22Rv1 (cell line): ENCODE measurements around the gene ALDH16A1.

Experiments
- H3K27ac ChIP-seq: fragments of 450-650 bp; 2 replicates; pipeline ENCODE4 v1.5.1; 2017
- CTCF ChIP-seq: fragments of 450-650 bp; IDR thresholded peaks from 2 replicates; pipeline ENCODE4 v1.5.1; 2017; ENCODE audit warnings: mild to moderate bottlenecking
- ZFX ChIP-seq: fragments of 450-650 bp; IDR thresholded peaks from 2 replicates; pipeline ENCODE4 v1.6.1; 2017; ENCODE audit warnings: antibody characterized with exemption, borderline replicate concordance

The ALDH16A1 gene

GRCh38 chr19:49453013-49453756 is at the start of gene ALDH16A1:
ALDH16A1 (plus strand) TSS chr19:49453225; CDS start chr19:49453332, 107 bp downstream.
- peak within 1 kb of the TSS; percentile 91 for H3K27ac ChIP-seq
- TF ChIP-seq ZFX = no peak
- TF ChIP-seq CTCF = no peak

- H3K27ac ChIP-seq = peak overlapping the region; percentile 64
- no peak for TF ChIP-seq CTCF
- no peak for TF ChIP-seq ZFX
Observed at GRCh38 chr19:49403404-49404187, 49.4 kb upstream of the ALDH16A1 start.

- TF ChIP-seq ZFX = no peak
Observed at GRCh38 chr19:49407079-49407478, 45.9 kb upstream of the ALDH16A1 start.

GRCh38 chr19:49407482-49408015 is 45.5 kb upstream of the ALDH16A1 start:
- H3K27ac ChIP-seq = no peak overlapping the region
- TF ChIP-seq CTCF (no peak), ZFX (no peak)

More at GRCh38 chr19:49407079-49407478, 45.9 kb upstream of the ALDH16A1 start:
- no peak overlapping the region for H3K27ac ChIP-seq

- no peak for TF ChIP-seq CTCF
- no peak overlapping the region for H3K27ac ChIP-seq
Observed at GRCh38 chr19:49408816-49409440, 44.1 kb upstream of the ALDH16A1 start.

GRCh38 chr19:49409441-49410029 is 43.5 kb upstream of the ALDH16A1 start:
- no peak for TF ChIP-seq CTCF
- no peak for TF ChIP-seq ZFX
- H3K27ac ChIP-seq = no peak overlapping the region

GRCh38 chr19:49411681-49412326 is 41.2 kb upstream of the ALDH16A1 start:
- no peak overlapping the region for H3K27ac ChIP-seq
- TF ChIP-seq CTCF = no peak
